HG03064 (cell line): ENCODE measurements around the gene THEM4.
"Not testable (repeated sequence)": the region's sequence is repeated elsewhere in the genome, so short reads cannot be mapped to it uniquely, and the experiment has no call there.

ENCODE experiments used
- ATAC-seq: cut with Tn5 transposase; IDR thresholded peaks from one replicate; pipeline ENCODE4 v1.9.1; 2021; ENCODE audit warnings: low read depth; ENCODE audit not compliant: unreplicated experiment

The THEM4 gene

GRCh38 chr1:151935894-151936602 is 26.7 kb upstream of the THEM4 start:
- no peak for ATAC-seq

DNA sequence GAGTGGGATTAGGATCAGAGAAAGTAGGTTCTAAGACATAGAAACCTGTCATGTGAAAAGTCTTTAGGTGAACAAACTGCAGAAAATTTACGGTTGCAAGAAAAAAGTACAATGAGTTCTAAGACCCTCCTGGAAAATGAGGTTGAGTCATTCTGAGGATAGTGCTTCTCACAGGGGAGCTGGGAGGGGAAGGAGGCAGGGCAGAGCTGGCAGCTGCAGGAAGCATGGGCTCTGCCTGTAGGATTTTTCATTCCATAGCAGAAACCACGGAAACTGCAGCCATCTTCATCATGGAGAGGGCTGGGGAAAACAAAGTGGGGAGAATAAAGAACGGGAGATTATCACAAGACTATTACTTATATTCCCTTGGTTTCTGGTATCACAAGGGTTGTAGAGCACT is 25.8 kb upstream of the THEM4 start:
- ATAC-seq, result no peak

- ATAC-seq, result no peak
Measured at GRCh38 chr1:151934048-151934493, 24.8 kb upstream of the THEM4 start.

- ATAC-seq, result no peak
Measured at GRCh38 chr1:151924691-151925587, 15.6 kb upstream of the THEM4 start.

DNA sequence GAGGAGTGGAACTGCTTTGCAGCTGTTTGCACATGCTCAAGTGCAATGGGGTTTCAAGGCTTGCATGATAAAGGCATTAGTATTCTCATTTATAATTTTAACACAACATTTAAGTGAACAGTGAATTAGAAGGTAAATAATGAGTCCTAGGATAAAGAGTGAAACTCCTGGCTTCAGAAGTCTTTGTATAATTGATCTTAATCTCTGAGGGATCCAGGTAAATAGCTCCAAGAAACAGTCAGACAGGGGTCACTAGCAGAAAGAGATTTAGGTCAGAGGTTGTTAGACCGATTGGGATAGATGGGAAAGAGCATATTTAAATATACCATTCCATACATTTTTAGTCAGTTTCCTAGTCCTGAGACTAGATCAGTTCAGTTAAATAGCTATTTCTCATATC is 14.1 kb upstream of the THEM4 start:
- ATAC-seq, result no peak

DNA sequence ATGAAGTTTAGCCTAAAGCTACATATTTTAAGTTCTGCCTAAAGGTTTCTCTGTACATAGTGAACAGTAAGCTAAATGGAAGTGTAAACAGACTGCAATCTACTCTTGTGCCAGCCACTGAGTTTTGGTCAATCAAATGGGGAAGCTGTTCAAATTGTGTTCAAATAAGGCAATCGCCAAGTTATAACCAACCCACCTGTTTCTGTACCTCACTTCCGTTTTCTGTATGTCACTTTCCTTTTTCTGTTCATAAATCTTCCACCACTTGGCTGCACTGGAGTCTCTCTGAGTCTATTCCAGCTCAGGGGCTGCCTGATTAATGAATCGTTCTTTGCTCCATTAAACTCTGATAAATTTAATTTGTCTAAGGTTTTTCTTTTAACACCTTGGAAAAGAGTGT is 10.8 kb upstream of the THEM4 start:
- no peak for ATAC-seq

DNA sequence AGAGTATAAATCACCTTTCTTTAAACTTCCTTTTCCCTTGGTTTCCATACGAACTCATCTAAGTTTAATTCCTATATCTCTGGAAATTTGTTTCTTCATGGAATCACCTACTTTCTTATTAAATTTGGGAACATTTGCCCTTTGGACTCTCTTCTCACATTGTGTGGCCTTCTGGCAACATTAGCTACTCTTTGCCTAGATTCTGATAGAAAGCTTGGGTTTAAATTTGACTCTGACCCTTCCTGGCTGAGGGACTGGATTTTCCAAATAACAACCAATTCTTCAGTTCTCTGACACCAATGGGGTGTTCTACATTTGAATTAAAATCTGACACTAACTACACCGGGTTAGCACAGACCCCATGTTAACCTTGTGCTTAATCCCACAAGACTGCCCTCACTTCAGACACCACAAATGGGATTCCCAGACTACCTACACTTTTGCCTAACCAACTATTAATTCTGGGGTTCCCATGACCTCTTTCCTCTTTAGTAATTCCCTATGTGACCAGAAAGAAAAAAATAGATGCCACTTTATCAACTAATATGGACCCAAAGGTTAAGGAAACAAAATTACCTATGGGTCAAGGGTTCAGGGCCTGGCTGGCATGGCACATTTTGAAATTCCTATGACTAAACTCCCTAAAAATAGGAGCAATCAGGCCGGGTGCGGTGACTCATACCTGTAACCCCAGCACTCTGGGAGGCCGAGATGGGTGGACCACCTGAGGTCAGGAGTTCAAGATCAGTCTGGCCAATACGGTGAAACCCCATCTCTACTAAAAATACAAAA is 9.7 kb upstream of the THEM4 start:
- ATAC-seq, result no peak

DNA sequence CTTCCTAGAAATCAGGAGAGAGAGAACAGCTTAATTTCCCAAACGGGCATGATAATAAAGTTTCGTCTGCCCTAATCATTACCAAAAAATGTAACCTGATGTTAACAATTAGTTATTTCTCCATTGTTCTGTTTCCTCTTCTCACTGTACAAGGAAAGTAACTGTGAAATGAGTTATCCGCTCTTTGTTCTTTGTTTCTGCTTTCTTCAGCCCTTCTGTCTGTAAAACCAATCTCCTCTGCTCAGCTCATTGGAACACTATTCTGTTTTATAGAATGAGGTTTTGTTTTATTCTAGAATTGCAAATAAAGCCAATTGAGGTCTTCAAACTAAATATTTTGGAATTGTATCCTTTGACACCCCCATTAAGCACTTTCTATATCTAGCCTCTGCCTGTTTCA is 8.8 kb upstream of the THEM4 start:
- ATAC-seq, result no peak

- no peak for ATAC-seq
Measured at GRCh38 chr1:151916726-151917370, 7.5 kb upstream of the THEM4 start.

- no peak for ATAC-seq
Measured at GRCh38 chr1:151915061-151915686, 5.9 kb upstream of the THEM4 start.

- no peak for ATAC-seq
Measured at GRCh38 chr1:151914076-151914475, 4.8 kb upstream of the THEM4 start.

DNA sequence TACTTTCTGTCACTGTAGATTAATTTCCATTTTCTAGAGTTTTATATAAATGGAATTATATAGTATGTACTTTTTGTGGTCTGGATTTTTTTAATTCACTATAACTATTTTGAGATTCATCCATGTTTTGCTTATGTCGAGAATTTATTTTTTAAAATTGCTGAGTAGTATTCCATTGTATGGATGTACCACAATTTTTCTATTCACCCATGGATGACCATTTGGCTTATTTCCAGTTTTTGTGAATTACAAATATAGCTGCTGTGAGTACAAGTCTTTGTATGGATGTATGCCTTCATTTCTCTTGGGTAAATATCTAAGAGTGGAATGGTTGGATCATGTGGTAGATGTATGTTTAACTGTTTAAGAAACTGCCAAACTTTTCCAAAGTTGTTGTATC is 3.7 kb upstream of the THEM4 start:
- ATAC-seq, result no peak

DNA sequence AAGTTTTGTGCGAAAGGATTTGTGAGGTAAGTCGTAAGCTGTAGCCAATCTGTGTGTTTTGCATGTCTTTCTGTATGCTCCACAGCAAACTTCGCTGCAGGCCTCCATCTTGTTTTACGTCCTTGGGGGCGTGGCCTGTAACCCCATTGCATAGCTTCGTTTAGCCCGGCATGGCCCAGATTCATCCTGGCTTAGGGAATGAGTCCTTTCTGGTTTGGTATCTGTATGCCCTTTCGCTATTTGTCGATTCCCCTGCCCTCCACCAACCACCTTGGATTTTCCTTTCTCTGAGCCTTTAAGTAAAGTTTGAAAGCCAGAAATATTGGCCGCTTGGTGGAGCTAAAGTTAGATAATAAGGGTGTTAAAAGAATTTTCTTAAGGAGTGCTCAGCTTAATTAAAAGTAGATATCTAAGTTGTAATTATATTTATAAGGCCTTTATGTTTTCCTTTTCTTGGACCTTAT is 1.1 kb downstream of the THEM4 start:
- no peak for ATAC-seq

DNA sequence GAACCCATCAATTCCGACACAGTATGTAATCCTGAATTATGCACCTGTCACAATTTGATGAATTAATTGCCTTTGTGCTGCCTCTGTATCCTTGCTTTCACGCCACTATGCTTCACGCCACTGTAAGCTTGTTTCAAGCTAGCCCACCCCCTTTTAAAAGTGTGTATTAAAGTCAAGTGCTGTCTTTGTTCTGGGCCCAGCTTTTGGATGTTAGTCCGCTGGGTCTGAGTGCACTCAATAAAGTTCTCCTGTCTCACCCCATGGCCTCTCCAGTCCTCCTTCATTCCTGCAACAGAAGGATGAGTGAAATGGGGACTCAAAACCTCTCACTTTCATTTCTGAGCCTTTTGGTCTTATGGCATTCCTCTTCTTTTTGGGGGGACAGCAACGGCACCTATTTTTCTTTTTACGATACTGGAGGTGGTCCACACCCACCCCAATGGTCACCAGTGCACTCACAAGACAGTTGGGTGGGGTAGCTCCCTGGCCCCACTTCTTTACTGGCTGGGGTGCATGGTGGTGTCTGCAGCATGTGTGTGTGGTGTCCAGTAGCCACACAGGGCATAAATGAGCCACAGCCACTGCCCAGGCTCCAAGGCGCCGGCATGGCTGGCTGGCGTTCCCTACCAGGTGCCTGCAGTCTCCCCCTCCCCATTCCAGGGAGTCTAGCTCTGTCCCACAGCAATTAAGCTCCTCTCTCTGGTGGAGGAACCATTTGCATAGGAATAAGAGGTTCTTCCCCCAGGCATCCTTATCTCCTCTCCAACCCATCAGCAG is 1.8 kb downstream of the THEM4 start:
- ATAC-seq, result no peak

GRCh38 chr1:151906324-151906645 is 3.0 kb downstream of the THEM4 start:
- not testable (repeated sequence) for ATAC-seq

- not testable (repeated sequence) for ATAC-seq
Measured at GRCh38 chr1:151905443-151906323, 3.6 kb downstream of the THEM4 start.

DNA sequence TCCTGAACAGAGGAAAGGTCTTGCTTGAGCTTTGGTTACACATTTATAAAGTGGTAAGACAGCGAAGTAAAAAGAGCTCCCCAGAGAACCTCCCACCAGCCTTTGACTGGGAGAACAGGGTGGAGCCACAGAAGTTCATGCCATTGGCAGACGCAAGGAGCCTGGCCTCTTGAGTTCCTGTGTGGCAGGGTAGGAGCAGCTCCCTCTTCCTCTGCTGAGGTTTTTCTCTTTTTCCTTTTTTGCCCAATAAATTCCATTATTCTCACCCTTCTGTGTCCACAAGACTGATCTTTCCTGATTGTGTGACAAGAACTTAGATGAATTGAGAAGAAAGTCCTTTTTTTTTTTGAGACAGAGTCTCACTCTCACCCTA is 4.3 kb downstream of the THEM4 start:
- no peak for ATAC-seq

DNA sequence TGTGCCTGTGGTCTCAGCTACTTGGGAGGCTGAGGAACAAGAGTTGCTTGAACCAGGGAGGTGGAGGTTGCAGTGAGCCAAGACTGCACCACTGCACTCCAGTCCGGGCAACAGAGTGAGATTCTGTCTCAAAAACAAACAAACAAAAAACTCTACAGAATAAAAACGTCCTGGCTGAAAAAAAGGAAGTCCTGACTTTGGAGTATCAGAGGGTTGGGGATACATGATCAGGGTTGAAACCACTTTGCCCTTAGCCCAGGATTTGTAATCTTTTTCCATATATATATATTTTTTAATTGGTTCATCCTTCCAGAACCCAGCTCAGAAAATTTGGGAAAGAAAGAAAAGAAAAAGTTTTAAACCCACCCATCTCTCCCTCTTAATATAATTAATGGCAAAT is 6.5 kb downstream of the THEM4 start:
- ATAC-seq, result no peak
